GM19397 (cell line): ENCODE measurements around the gene MINAR2.

Source experiments
- ATAC-seq: cut with Tn5 transposase; IDR thresholded peaks from one replicate; pipeline ENCODE4 v1.9.1; 2021; ENCODE audit warnings: mild to moderate bottlenecking, moderate library complexity; ENCODE audit not compliant: unreplicated experiment

Gene MINAR2

DNA sequence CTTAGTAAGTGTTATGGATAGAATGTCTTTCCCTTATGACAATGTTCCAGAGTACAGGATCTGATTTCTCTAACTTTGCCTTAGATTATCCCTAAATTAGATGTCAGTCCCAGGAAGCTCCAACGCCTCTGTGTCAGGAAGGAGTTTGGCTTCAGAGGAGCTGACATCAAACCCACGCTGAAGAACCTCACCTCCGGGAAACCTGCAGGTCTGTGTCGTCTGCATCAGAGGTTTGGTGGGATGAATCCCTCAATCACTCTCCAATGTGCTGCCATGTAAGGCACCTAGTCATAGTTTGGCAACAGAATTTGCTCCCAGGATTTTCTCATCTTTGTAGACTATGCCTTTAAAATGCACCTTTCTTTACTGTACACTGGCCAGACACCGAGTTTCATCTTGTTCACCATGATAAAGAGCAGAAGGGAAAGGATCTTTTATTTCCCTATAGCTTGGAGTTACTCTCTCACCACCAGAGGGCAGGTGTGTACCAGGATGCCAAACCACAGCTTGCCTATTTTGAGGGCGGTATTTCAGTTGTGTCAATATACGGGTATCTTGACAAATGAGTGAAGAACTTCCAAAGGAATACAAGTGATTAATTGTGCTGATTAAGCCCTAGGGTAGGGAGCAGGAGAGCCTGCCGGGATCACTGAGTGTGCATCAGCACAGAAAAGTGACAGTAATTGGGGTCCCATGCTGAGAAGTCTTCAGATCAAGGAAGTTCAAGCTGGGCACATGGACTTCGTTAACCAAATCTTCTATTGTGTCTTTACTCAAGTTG is 23.4 kb downstream of the MINAR2 start:
- peak; percentile 74 for ATAC-seq

DNA sequence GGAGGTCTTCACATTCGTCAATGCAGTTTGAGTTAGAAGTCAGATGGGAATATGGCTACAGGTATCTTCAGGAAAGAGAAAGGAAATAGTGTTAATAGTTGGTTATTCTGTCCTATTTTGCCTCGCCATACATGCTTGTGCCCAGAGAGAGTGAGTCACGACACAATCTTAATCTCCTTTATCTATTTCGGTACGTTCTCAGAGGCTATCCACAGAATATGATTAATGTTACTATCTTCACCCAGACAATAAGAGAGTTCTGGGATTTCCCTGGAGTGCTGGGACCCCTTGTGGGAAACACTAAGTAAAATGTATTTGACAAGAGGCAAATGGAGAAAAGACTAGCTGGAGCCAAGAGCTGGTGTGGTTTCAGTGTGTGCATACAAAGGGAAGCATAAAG is 25.5 kb downstream of the MINAR2 start:
- ATAC-seq = no peak

GRCh38 chr5:129781594-129781993 is 33.7 kb downstream of the MINAR2 start:
- no peak for ATAC-seq

GRCh38 chr5:129803403-129803802 is 55.5 kb downstream of the MINAR2 start:
- ATAC-seq = no peak

- ATAC-seq = no peak
Measured at GRCh38 chr5:129804705-129805104, 56.8 kb downstream of the MINAR2 start.

GRCh38 chr5:129807162-129807814 is 59.4 kb downstream of the MINAR2 start:
- no peak for ATAC-seq
